ENCODE results near the gene LGALS3BP. TPM values are rescaled to one million over a fixed set of nuclear protein-coding genes. Genes with fewer than 3 reads are reported as not detected.

LGALS3BP gene
- total and polyA plus RNA-seq, 2 experiments from 2014 or later, result 15.1 to 36.5 TPM

GRCh38 chr17:79006794-79007503, 27.2 kb upstream of the LGALS3BP start (continued):
- TF ChIP-seq, protein P1, sequence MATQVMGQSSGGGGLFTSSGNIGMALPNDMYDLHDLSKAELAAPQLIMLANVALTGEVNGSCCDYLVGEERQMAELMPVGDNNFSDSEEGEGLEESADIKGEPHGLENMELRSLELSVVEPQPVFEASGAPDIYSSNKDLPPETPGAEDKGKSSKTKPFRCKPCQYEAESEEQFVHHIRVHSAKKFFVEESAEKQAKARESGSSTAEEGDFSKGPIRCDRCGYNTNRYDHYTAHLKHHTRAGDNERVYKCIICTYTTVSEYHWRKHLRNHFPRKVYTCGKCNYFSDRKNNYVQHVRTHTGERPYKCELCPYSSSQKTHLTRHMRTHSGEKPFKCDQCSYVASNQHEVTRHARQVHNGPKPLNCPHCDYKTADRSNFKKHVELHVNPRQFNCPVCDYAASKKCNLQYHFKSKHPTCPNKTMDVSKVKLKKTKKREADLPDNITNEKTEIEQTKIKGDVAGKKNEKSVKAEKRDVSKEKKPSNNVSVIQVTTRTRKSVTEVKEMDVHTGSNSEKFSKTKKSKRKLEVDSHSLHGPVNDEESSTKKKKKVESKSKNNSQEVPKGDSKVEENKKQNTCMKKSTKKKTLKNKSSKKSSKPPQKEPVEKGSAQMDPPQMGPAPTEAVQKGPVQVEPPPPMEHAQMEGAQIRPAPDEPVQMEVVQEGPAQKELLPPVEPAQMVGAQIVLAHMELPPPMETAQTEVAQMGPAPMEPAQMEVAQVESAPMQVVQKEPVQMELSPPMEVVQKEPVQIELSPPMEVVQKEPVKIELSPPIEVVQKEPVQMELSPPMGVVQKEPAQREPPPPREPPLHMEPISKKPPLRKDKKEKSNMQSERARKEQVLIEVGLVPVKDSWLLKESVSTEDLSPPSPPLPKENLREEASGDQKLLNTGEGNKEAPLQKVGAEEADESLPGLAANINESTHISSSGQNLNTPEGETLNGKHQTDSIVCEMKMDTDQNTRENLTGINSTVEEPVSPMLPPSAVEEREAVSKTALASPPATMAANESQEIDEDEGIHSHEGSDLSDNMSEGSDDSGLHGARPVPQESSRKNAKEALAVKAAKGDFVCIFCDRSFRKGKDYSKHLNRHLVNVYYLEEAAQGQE (IDR thresholded peaks at IDR 0.05; ENCODE audit: unreplicated experiment), result no peak
- no peak for TF ChIP-seq CREB1 (CRISPR knock-in tag; IDR thresholded peaks at IDR 0.05; ENCODE audit: low read depth)

GRCh38 chr17:79006046-79006445, 26.3 kb upstream of the LGALS3BP start:
- DNase-seq (ENCODE audit: low spot score), result no peak
- Mint-ChIP-seq H3K36me3 (ENCODE audit: low read depth) (peaks cover 16% of the 10 kb centered on the region; the same call in 2 of the 3 replicates), H3K4me1 (peaks cover 19% of the 10 kb centered on the region), H3K27me3 (ENCODE audit: insufficient read depth, low read depth, poor library complexity) (peaks cover 73% of the 10 kb centered on the region), H3K4me3 (no peak overlapping the region; the same call in 2 of the 3 replicates), H3K9me3 (peaks cover 6% of the 10 kb centered on the region; the same call in 2 of the 3 replicates), H3K27ac (no peak overlapping the region)
- Histone ChIP-seq H3K27me3 (ENCODE audit: insufficient read depth) (peaks cover 66% of the 10 kb centered on the region), H3K4me3 (no peak overlapping the region), H3K79me2 (replicated peaks; ENCODE audit: insufficient read depth) (peaks cover 21% of the 10 kb centered on the region), H4K20me1 (replicated peaks; ENCODE audit: insufficient read depth) (peaks cover 45% of the 10 kb centered on the region), H3K9me2 (ENCODE audit: insufficient read depth) (no peaks in the 10 kb centered on the region), H2AFZ (no peak overlapping the region), H3K27ac (ENCODE audit: low read depth) (no peak overlapping the region), H3K36me3 (ENCODE audit: insufficient read depth) (no peaks in the 10 kb centered on the region), H3F3A (replicated peaks; ENCODE audit: low read depth) (peaks cover 4% of the 10 kb centered on the region; the same call in 1 of the 2 replicates), H3K4me1 (ENCODE audit: insufficient read depth) (peaks cover 5% of the 10 kb centered on the region; the same call in 1 of the 2 replicates), H3K4me2 (no peak overlapping the region)
- no peak for ATAC-seq
- TF ChIP-seq JUNB (IDR thresholded peaks at IDR 0.05; ENCODE audit: unreplicated experiment), result no peak
- TF ChIP-seq, protein P1 (IDR thresholded peaks at IDR 0.05; ENCODE audit: unreplicated experiment), result no peak
- no peak for TF ChIP-seq POLR2AphosphoS5 (IDR thresholded peaks at IDR 0.05; ENCODE audit: low read depth)
- TF ChIP-seq CTCF (conservative IDR thresholded peaks at IDR 0.05; ENCODE audit: low read depth in 2 of 2), result no peak
- no peak for TF ChIP-seq ETS1 (IDR thresholded peaks at IDR 0.05)
- no peak for TF ChIP-seq STAT1 (IDR thresholded peaks at IDR 0.05; ENCODE audit: unreplicated experiment)

All from GM23338 (cell line).